Measurements from ENCODE around the gene TOMM20.

TOMM20 gene

GRCh38 chr1:235063068-235063765 is 65.4 kb downstream of the TOMM20 start:
- no peak for DNase-seq (ENCODE audit: low spot score)

GRCh38 chr1:235060607-235061470 is 67.8 kb downstream of the TOMM20 start:
- DNase-seq (ENCODE audit: low spot score): no peak
